Mammary epithelial cell (primary cell): Measurements from ENCODE around the gene GRB10.

ENCODE experiments used
- CTCF ChIP-seq, 2 donors: IDR thresholded peaks in 1 of 2; conservative IDR thresholded peaks in 1 of 2; 2 replicates each; pipeline ENCODE4 v1.5.1; 2011 to 2012; ENCODE audit warnings: inconsistent platforms in 2 of 2, low read length in 2 of 2, mild to moderate bottlenecking in 2 of 2, control low read depth in 1 of 2, low read depth in 1 of 2; ENCODE audit not compliant: insufficient read depth in 1 of 2; ENCODE audit errors: extremely low read depth in 1 of 2
- EZH2 ChIP-seq: IDR thresholded peaks from 2 replicates; pipeline ENCODE4 v1.6.1; 2012; ENCODE audit warnings: low read length, inconsistent platforms, borderline replicate concordance

- TF ChIP-seq EZH2 (no peak), CTCF (conservative IDR thresholded peaks at IDR 0.05 in 1 of 2, IDR thresholded peaks at IDR 0.05 in 1 of 2; ENCODE audit: extremely low read depth in 1 of 2, insufficient read depth in 1 of 2, low read depth in 1 of 2, low read length in 2 of 2) (no peak)
These were observed 237.7 kb downstream of the GRB10 start for GRCh38 chr7:50544992-50545391.
